GM19468 (cell line): ENCODE measurements around the gene ATP8A2.

ENCODE experiments used
- ATAC-seq: cut with Tn5 transposase; IDR thresholded peaks from one replicate; pipeline ENCODE4 v1.9.1; 2021; ENCODE audit warnings: mild to moderate bottlenecking, moderate library complexity, moderate number of reproducible peaks; ENCODE audit not compliant: unreplicated experiment; ENCODE audit errors: extremely low read depth

Gene ATP8A2

GRCh38 chr13:25708268-25708667, 336.5 kb downstream of the ATP8A2 start:
- no peak for ATAC-seq

GRCh38 chr13:25709088-25709487, 337.3 kb downstream of the ATP8A2 start:
- no peak for ATAC-seq

GRCh38 chr13:25715760-25716159, 344.0 kb downstream of the ATP8A2 start:
- ATAC-seq, result no peak

- no peak for ATAC-seq
These were observed 346.0 kb downstream of the ATP8A2 start for GRCh38 chr13:25717666-25718197.

- ATAC-seq, result no peak
These were observed 347.9 kb downstream of the ATP8A2 start for GRCh38 chr13:25719666-25720065.

GRCh38 chr13:25722893-25723292, 351.1 kb downstream of the ATP8A2 start:
- ATAC-seq, result no peak

DNA sequence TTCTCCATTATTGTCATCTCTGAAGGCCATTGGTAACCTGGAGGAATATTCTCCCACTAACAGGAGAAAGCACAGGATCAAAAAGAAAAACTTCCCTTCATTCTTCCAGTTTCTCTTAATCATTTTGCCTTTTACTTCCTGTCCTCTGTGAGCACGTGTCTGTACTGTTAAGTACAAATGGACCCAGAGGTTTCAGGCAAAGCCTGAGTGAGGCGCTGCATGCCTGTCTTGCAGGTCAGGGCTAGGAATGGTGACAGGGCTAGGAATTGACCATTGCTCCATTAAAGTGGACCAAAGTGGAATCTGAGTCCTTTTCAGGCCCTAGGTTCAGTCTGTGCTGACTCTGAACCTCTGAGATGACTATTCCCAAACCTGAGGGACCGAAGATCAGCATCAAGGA, 353.3 kb downstream of the ATP8A2 start:
- ATAC-seq, result no peak

GRCh38 chr13:25727250-25727649, 355.5 kb downstream of the ATP8A2 start:
- ATAC-seq, result no peak

- no peak for ATAC-seq
These were observed 356.0 kb downstream of the ATP8A2 start for GRCh38 chr13:25727810-25728209.

DNA sequence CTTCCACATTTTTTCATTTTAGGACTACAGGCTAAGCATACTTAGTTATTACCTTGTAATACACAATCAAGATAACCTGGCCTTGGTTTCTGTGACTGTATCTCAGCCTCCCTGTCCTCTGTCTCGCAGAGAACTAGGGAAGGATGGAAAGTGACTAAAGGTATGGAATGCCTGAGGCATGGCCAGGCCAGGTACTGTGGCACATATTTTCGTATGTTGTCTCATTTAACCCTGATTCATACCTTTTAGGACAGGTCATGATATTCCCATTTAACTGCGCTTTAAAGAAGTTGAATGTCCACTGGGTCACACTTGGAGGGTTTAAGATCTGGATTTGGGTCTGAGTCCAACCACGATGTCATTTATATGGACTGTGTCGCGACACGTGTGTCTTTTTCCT, 357.4 kb downstream of the ATP8A2 start:
- ATAC-seq, result no peak

GRCh38 chr13:25731037-25731436, 359.3 kb downstream of the ATP8A2 start:
- ATAC-seq, result no peak

GRCh38 chr13:25731536-25731935, 359.8 kb downstream of the ATP8A2 start:
- no peak for ATAC-seq

DNA sequence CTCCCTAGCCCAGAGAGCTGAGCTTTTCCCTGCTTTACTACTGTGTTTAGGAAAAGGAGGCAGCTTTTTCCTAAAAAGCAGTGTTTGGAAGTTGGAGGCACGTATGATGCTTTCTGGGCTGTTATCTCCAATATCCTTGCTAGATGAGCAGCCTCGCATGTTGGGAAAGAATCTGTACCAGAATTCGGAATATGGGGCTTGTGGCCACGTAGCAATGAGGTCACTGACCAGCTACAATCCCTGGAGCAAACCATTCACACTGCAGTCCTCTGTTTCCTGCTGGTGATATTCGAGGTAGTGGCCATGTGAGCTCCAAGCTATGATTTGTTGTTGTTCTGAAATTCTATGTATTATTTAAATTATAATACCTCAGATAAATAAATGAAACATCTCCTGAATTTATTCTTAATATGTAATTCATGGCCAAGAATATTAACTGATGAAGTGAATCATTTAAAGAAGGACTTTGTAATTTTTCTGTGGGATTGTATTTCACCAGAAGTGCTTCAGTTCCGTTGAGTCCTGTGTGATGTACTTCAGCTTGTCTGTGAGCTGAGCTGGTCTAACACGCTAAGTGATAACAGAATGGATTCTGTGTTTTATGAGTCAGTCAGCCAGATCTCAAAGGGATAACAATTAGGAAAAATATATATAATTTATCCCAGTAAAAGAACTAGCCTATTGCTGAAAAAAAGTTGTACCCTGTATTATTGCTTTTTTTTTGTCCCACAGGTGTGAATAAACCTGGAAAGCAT, 360.5 kb downstream of the ATP8A2 start:
- ATAC-seq, result no peak

- no peak for ATAC-seq
These were observed 361.3 kb downstream of the ATP8A2 start for GRCh38 chr13:25733001-25733491.

- ATAC-seq, result no peak
These were observed 362.1 kb downstream of the ATP8A2 start for GRCh38 chr13:25733696-25734435.

GRCh38 chr13:25738342-25739196, 366.8 kb downstream of the ATP8A2 start:
- no peak for ATAC-seq

DNA sequence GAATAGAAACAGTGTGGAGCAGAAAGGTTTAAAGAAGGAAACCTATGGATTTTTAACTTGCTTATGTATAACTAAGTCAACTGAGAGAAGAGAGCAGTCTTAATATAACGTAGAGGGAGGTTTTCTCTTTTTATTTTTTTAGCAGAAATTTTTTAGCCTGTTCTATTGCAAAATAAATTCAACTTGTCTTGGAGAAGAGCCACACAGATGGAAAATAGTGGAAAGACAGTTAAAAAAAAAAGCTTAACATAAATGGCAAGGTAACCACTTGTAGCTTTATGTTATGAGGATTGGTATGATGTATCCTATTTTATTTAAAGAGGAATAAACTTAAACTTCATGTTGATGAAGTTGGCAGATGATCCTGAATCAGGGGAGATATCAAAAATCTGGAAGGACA, 367.6 kb downstream of the ATP8A2 start:
- ATAC-seq, result no peak

DNA sequence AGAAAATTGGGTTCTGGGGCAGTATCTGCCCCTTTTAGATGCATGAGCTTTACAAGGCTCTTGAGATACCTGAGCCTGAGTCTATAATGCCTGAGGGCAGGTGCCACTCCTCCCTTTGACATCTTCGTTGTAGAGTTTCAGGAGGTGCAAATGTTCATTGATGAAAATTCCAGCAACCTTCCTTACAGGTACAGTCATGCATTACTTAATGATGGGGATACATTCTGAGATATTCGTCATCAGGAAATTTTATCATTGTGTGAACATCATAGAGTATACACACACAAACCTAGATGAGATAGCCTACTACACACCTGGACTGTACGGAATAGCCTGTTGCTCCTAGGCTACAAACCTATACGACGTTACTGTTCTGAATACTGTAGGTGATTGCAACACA, 370.0 kb downstream of the ATP8A2 start:
- no peak for ATAC-seq

GRCh38 chr13:25742220-25742619, 370.4 kb downstream of the ATP8A2 start:
- no peak for ATAC-seq

GRCh38 chr13:25743421-25743820, 371.6 kb downstream of the ATP8A2 start:
- no peak for ATAC-seq
